Measurements from ENCODE around the gene MINAR2. TPM values are rescaled to one million over a fixed set of nuclear protein-coding genes. Genes with fewer than 3 reads are reported as not detected.

Gene MINAR2
- total RNA-seq, 1 experiment from 2014 or later = not detected

- Mint-ChIP-seq H3K27ac (no peak overlapping the region), H3K4me3 (no peak overlapping the region), H3K9me3 (no peaks in the 10 kb centered on the region), H3K27me3 (ENCODE audit: low read depth) (no peaks in the 10 kb centered on the region), H3K36me3 (no peaks in the 10 kb centered on the region), H3K4me1 (no peaks in the 10 kb centered on the region)
- ChIA-PET POLR2A (no interaction called here), CTCF (no interaction called here)
- no peak for ATAC-seq
- DNase-seq (ENCODE audit: low spot score) = no peak
- TF ChIP-seq JUN (CRISPR knock-in tag; IDR thresholded peaks at IDR 0.05) (no peak), ELF4 (CRISPR knock-in tag; IDR thresholded peaks at IDR 0.05; ENCODE audit: low read depth) (no peak)
These were observed 1.3 kb downstream of the MINAR2 start for GRCh38 chr5:129748913-129749880.

- ATAC-seq = no peak; the same call in 1 of the 2 replicates
- Mint-ChIP-seq H3K9me3 (no peaks in the 10 kb centered on the region), H3K4me3 (no peak overlapping the region), H3K4me1 (peaks cover 10% of the 10 kb centered on the region), H3K27me3 (ENCODE audit: low read depth) (no peaks in the 10 kb centered on the region), H3K27ac (no peak overlapping the region), H3K36me3 (no peaks in the 10 kb centered on the region)
- DNase-seq (ENCODE audit: low spot score) = no peak
- TF ChIP-seq STAT6 (CRISPR knock-in tag; conservative IDR thresholded peaks at IDR 0.05; ENCODE audit: low read depth) (no peak), TEAD1 (CRISPR knock-in tag; IDR thresholded peaks at IDR 0.05) (no peak), ZNF671 (CRISPR knock-in tag; IDR thresholded peaks at IDR 0.05) (no peak), ATF1 (CRISPR knock-in tag; IDR thresholded peaks at IDR 0.05) (no peak), PREB (CRISPR knock-in tag; IDR thresholded peaks at IDR 0.05; ENCODE audit: borderline replicate concordance) (no peak), GTF2I (CRISPR knock-in tag; conservative IDR thresholded peaks at IDR 0.05) (no peak), EMX1 (CRISPR knock-in tag; IDR thresholded peaks at IDR 0.05) (no peak), NFATC4 (CRISPR knock-in tag; IDR thresholded peaks at IDR 0.05) (no peak), IRF1 (CRISPR knock-in tag; IDR thresholded peaks at IDR 0.05) (no peak), AFF4 (CRISPR knock-in tag; IDR thresholded peaks at IDR 0.05; ENCODE audit: borderline replicate concordance) (no peak), AR (CRISPR knock-in tag; IDR thresholded peaks at IDR 0.05) (no peak), ATF2 (CRISPR knock-in tag; IDR thresholded peaks at IDR 0.05; ENCODE audit: borderline replicate concordance, low read depth) (no peak), GRHL2 (CRISPR knock-in tag; IDR thresholded peaks at IDR 0.05; ENCODE audit: insufficient replicate concordance, severe bottlenecking) (no peak)
- ChIA-PET CTCF (interaction anchor here (2.8 kb wide), 1 partner anchor 11 kb away, joined by 8 read pairs; no protein-coding TSS in a partner anchor), POLR2A (no interaction called here)
These were observed 12.9 kb downstream of the MINAR2 start for GRCh38 chr5:129760636-129761325.
